Neural progenitor cell (in vitro differentiated cells): Measurements from ENCODE around the gene BCAS4. TPM values are rescaled to one million over a fixed set of nuclear protein-coding genes. Genes with fewer than 3 reads are reported as not detected.
"Not testable (repeated sequence)": the region's sequence is repeated elsewhere in the genome, so short reads cannot be mapped to it uniquely, and the experiment has no call there.

Source experiments
- DNase-seq: peaks from one replicate; pipeline ENCODE4 v3.0.0-alpha.2; 2016; ENCODE audit warnings: low spot score
- H2AFZ ChIP-seq: fragments of 200-600 bp; sonication (generic); replicated peaks from 2 replicates; pipeline ENCODE4 v1.6.1; 2016; ENCODE audit warnings: antibody characterized with exemption
- H3F3A ChIP-seq: fragments of 200-600 bp; sonication (generic); 2 replicates; pipeline ENCODE4 v1.6.1; 2016; ENCODE audit warnings: antibody characterized with exemption, low read depth
- H3K27ac ChIP-seq: fragments of 200-600 bp; sonication (generic); 2 replicates; pipeline ENCODE4 v1.5.1; 2016; ENCODE audit warnings: mild to moderate bottlenecking
- H3K27me3 ChIP-seq: fragments of 200-600 bp; sonication (generic); 2 replicates; pipeline ENCODE4 v1.6.1; 2016; ENCODE audit warnings: mild to moderate bottlenecking, moderate library complexity
- H3K36me3 ChIP-seq: fragments of 200-600 bp; sonication (generic); 2 replicates; pipeline ENCODE4 v1.5.1; 2016
- H3K4me1 ChIP-seq: fragments of 200-600 bp; sonication (generic); 2 replicates; pipeline ENCODE4 v1.6.1; 2016; ENCODE audit warnings: mixed run types
- H3K4me2 ChIP-seq: fragments of 200-600 bp; sonication (generic); 2 replicates; pipeline ENCODE4 v1.6.1; 2016
- H3K4me3 ChIP-seq: fragments of 200-600 bp; sonication (generic); 2 replicates; pipeline ENCODE4 v1.5.1; 2016
- H3K79me2 ChIP-seq: fragments of 200-600 bp; sonication (generic); 2 replicates; pipeline ENCODE4 v1.6.1; 2016; ENCODE audit warnings: low read depth
- H3K9ac ChIP-seq: fragments of 200-600 bp; sonication (generic); 2 replicates; pipeline ENCODE4 v1.6.1; 2016
- H3K9me3 ChIP-seq: fragments of 200-600 bp; sonication (generic); 2 replicates; pipeline ENCODE4 v1.5.1; 2016; ENCODE audit warnings: low read depth
- H4K20me1 ChIP-seq: fragments of 200-600 bp; sonication (generic); 2 replicates; pipeline ENCODE4 v1.6.1; 2016; ENCODE audit warnings: low read depth
- H3K27ac Mint-ChIP-seq: 3 replicates; pipeline ENCODE4 v1.8.0; 2021; ENCODE audit warnings: mixed read lengths
- H3K27me3 Mint-ChIP-seq: 2 replicates; pipeline ENCODE4 v1.8.0; 2022; ENCODE audit warnings: low read depth, mild to moderate bottlenecking, inconsistent platforms, moderate library complexity, mixed read lengths; ENCODE audit not compliant: insufficient read depth
- H3K36me3 Mint-ChIP-seq: 3 replicates; pipeline ENCODE4 v1.8.0; 2021; ENCODE audit warnings: mixed read lengths
- H3K4me1 Mint-ChIP-seq: 3 replicates; pipeline ENCODE4 v1.8.0; 2021; ENCODE audit warnings: mixed read lengths
- H3K4me3 Mint-ChIP-seq: 3 replicates; pipeline ENCODE4 v1.8.0; 2021; ENCODE audit warnings: mild to moderate bottlenecking, moderate library complexity, mixed read lengths
- H3K9me3 Mint-ChIP-seq: 3 replicates; pipeline ENCODE4 v1.8.0; 2020; ENCODE audit warnings: mixed read lengths
- EZH2 ChIP-seq: fragments of 200-600 bp; sonication (generic); IDR thresholded peaks from 2 replicates; pipeline ENCODE4 v1.6.1; 2017; ENCODE audit warnings: antibody characterized with exemption, mild to moderate bottlenecking, moderate library complexity
- EZH2phosphoT487 ChIP-seq: fragments of 200-600 bp; sonication (generic); IDR thresholded peaks from 2 replicates; pipeline ENCODE4 v1.6.1; 2017; ENCODE audit warnings: antibody characterized with exemption
- total RNA-seq: library from RNA; depleted of rRNA; stranded (reverse); fragments of >200 nt; gene quantifications from 2 replicates; pipeline ENCODE4 v1.2.3, GENCODE V29; 2015; ENCODE audit warnings: low replicate concordance
- TF ChIP-seq, protein P1 (sequence below): fragments of 200-600 bp; sonication (generic); IDR thresholded peaks from 2 replicates; pipeline ENCODE4 v1.5.1; 2017; ENCODE audit warnings: antibody characterized with exemption, mild to moderate bottlenecking

Gene BCAS4
- total RNA-seq, 1 donor from 2014 or later, result 15.3 TPM

GRCh38 chr20:50799890-50800550 lies 5.2 kb downstream of the BCAS4 start:
- H3K4me2 ChIP-seq, result no peak overlapping the region
- no peaks in the 10 kb centered on the region for H3K9me3 Mint-ChIP-seq
- no peaks in the 10 kb centered on the region for H3K4me1 ChIP-seq
- peaks cover 9% of the 10 kb centered on the region for H4K20me1 ChIP-seq
- no peak overlapping the region for H3K4me3 ChIP-seq
- no peak overlapping the region for H3K27ac Mint-ChIP-seq
- peaks cover 3% of the 10 kb centered on the region for H3K27me3 Mint-ChIP-seq
- H3K27ac ChIP-seq, result no peak overlapping the region
- no peaks in the 10 kb centered on the region for H3K9me3 ChIP-seq
- peaks cover 7% of the 10 kb centered on the region for H3F3A ChIP-seq
- H2AFZ ChIP-seq, result no peak overlapping the region
- H3K79me2 ChIP-seq, result peaks cover 20% of the 10 kb centered on the region
- peaks cover 4% of the 10 kb centered on the region for H3K27me3 ChIP-seq
- no peaks in the 10 kb centered on the region for H3K36me3 ChIP-seq
- no peak for DNase-seq
- H3K9ac ChIP-seq, result no peak overlapping the region
- TF ChIP-seq EZH2phosphoT487, result no peak
- TF ChIP-seq, protein P1, sequence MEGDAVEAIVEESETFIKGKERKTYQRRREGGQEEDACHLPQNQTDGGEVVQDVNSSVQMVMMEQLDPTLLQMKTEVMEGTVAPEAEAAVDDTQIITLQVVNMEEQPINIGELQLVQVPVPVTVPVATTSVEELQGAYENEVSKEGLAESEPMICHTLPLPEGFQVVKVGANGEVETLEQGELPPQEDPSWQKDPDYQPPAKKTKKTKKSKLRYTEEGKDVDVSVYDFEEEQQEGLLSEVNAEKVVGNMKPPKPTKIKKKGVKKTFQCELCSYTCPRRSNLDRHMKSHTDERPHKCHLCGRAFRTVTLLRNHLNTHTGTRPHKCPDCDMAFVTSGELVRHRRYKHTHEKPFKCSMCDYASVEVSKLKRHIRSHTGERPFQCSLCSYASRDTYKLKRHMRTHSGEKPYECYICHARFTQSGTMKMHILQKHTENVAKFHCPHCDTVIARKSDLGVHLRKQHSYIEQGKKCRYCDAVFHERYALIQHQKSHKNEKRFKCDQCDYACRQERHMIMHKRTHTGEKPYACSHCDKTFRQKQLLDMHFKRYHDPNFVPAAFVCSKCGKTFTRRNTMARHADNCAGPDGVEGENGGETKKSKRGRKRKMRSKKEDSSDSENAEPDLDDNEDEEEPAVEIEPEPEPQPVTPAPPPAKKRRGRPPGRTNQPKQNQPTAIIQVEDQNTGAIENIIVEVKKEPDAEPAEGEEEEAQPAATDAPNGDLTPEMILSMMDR, result no peak
- no peak for TF ChIP-seq EZH2
- H3K4me3 Mint-ChIP-seq, result no peak overlapping the region
- peaks cover 13% of the 10 kb centered on the region for H3K4me1 Mint-ChIP-seq
- no peaks in the 10 kb centered on the region for H3K36me3 Mint-ChIP-seq

- not testable (repeated sequence) for DNase-seq, H3F3A ChIP-seq, H3K36me3 ChIP-seq, H3K36me3 Mint-ChIP-seq, H3K27me3 Mint-ChIP-seq, H3K27ac ChIP-seq, H3K4me3 ChIP-seq, H3K27me3 ChIP-seq, H3K9ac ChIP-seq, H4K20me1 ChIP-seq, H3K9me3 ChIP-seq, H3K9me3 Mint-ChIP-seq, H3K4me1 Mint-ChIP-seq, H3K4me1 ChIP-seq, H3K4me3 Mint-ChIP-seq, H2AFZ ChIP-seq, H3K4me2 ChIP-seq
- peak overlapping the region; percentile 59 for H3K27ac Mint-ChIP-seq
- H3K79me2 ChIP-seq, result peaks cover 11% of the 10 kb centered on the region
These were observed 6.3 kb downstream of the BCAS4 start for GRCh38 chr20:50800986-50801746.

DNA sequence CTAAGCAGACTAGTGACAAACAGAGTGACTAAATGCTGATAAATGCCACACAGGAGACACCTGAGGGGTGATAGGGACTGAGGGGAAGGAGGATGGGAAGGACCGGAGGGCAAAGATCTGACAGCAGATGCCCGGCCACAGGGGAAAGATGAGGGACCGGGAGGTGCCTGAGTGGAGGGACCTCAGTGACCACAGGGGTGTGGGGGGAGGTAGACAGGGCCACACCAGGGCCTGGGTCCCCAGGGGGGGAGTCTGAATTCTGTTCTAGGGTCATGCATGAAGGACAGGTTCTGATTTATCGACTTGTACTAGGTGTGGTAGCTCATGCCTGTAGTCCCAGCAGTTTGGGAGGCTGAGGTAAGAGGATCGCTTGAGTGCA lies 6.9 kb downstream of the BCAS4 start:
- no peak overlapping the region for H3K4me3 Mint-ChIP-seq
- no peak for DNase-seq
- no peaks in the 10 kb centered on the region for H3K9me3 Mint-ChIP-seq
- no peak overlapping the region for H2AFZ ChIP-seq
- no peaks in the 10 kb centered on the region for H3K9me3 ChIP-seq
- peaks cover 9% of the 10 kb centered on the region for H4K20me1 ChIP-seq
- no peaks in the 10 kb centered on the region for H3F3A ChIP-seq
- no peak for TF ChIP-seq EZH2
- TF ChIP-seq, protein P1, result no peak
- TF ChIP-seq EZH2phosphoT487, result no peak
- H3K4me1 Mint-ChIP-seq, result peaks cover 9% of the 10 kb centered on the region
- H3K27me3 Mint-ChIP-seq, result peaks cover 2% of the 10 kb centered on the region
- H3K4me3 ChIP-seq, result no peak overlapping the region
- H3K27ac Mint-ChIP-seq, result peak overlapping the region; percentile 59
- H3K27ac ChIP-seq, result no peak overlapping the region
- no peaks in the 10 kb centered on the region for H3K36me3 Mint-ChIP-seq
- peaks cover 8% of the 10 kb centered on the region for H3K79me2 ChIP-seq
- no peak overlapping the region for H3K9ac ChIP-seq
- no peaks in the 10 kb centered on the region for H3K27me3 ChIP-seq
- H3K4me2 ChIP-seq, result no peak overlapping the region
- H3K36me3 ChIP-seq, result no peaks in the 10 kb centered on the region
- H3K4me1 ChIP-seq, result no peaks in the 10 kb centered on the region

DNA sequence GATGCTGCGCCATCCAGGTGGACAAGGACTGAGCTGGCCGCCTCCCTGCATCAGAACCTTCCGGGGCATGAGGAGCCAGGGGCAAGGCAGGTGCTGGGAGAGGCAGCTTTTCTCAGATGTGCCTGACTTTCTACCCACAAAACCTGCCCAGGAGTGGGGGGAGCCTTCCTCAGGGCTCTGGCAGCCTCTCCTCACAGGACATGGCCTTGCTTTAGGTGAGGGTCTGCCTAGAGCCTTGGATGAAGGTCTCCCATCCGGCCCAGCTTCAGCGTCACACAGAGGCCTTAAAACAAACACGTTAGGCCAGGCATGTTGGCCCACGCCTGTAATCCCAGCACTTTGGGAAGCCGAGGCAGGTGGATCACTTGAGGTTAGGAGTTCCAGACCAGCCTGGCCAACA lies 7.4 kb downstream of the BCAS4 start:
- no peak overlapping the region for H3K27ac Mint-ChIP-seq
- Histone ChIP-seq H3K27ac (no peak overlapping the region), H3F3A (no peaks in the 10 kb centered on the region), H3K9me3 (no peaks in the 10 kb centered on the region), H3K27me3 (no peaks in the 10 kb centered on the region), H2AFZ (no peak overlapping the region), H3K4me2 (no peak overlapping the region), H3K79me2 (peaks cover 3% of the 10 kb centered on the region), H3K9ac (no peak overlapping the region), H4K20me1 (peaks cover 9% of the 10 kb centered on the region), H3K4me1 (no peaks in the 10 kb centered on the region), H3K36me3 (no peaks in the 10 kb centered on the region), H3K4me3 (no peak overlapping the region)
- H3K9me3 Mint-ChIP-seq, result no peaks in the 10 kb centered on the region
- TF ChIP-seq, protein P1, result no peak
- TF ChIP-seq EZH2 (no peak), EZH2phosphoT487 (no peak)
- peaks cover 2% of the 10 kb centered on the region for H3K27me3 Mint-ChIP-seq
- H3K36me3 Mint-ChIP-seq, result no peaks in the 10 kb centered on the region
- H3K4me1 Mint-ChIP-seq, result peaks cover 9% of the 10 kb centered on the region
- H3K4me3 Mint-ChIP-seq, result no peak overlapping the region
- no peak for DNase-seq
